HUES48 (cell line): ENCODE results near the gene FAM222A.

Experiments used
- H3K27ac ChIP-seq: one replicate; pipeline ENCODE4 v1.7.0; 2013; ENCODE audit warnings: low read depth, low read length, inconsistent platforms
- H3K27me3 ChIP-seq: 2 replicates; pipeline ENCODE4 v1.6.1; 2013; ENCODE audit warnings: mild to moderate bottlenecking, low read length; ENCODE audit not compliant: control insufficient read depth, insufficient read depth
- H3K36me3 ChIP-seq: 2 replicates; pipeline ENCODE4 v1.6.1; 2013; ENCODE audit warnings: low read length; ENCODE audit not compliant: control insufficient read depth, insufficient read depth
- H3K4me1 ChIP-seq: 2 replicates; pipeline ENCODE4 v1.6.1; 2013; ENCODE audit warnings: mild to moderate bottlenecking, low read length; ENCODE audit not compliant: control insufficient read depth, insufficient read depth
- H3K4me3 ChIP-seq: 2 replicates; pipeline ENCODE4 v1.5.1; 2013; ENCODE audit warnings: mild to moderate bottlenecking, low read depth, low read length
- H3K9ac ChIP-seq: 2 replicates; pipeline ENCODE4 v1.6.1; 2013; ENCODE audit warnings: mild to moderate bottlenecking, low read depth, low read length, moderate library complexity
- H3K9me3 ChIP-seq: 2 replicates; pipeline ENCODE4 v1.6.1; 2013; ENCODE audit warnings: low read length; ENCODE audit not compliant: control insufficient read depth, insufficient read depth

The FAM222A gene

DNA sequence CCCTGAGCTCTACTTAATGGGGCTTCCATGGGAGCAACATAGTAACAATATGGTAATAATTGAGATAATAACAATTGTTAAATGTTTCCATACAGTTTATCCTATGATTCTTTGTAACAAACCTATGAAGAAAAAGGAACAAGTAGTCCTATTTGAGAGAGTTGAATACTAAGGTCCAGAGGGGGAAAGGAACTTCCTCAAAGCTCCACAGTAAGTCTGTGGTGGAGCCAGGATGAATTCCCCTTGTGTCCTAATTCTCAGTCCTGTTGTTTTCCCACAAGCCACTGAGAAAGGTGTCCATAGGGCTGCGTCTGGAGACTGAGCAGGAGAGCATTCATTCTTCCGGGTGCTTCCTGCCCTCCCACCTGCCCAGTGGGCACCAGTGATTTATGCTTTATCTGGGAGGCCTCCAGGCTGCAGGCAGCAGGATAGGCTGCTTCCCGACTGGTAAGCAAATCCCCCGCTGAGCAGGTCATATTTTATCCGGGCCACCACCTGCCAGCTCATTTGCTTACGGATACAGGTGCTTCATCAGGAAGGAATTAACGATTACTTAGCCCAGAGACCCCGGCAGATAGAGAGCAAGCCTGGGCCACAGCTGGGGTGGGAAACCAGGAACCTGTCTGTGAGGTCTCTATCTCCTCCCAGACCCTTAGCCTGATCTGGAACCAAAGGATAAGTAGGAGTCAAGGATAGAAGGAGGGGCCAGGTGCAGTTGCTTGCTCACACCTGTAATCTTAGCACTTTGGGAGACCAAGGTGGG, 33.9 kb upstream of the FAM222A start:
- Histone ChIP-seq H3K9ac (no peak overlapping the region), H3K27ac (no peak overlapping the region), H3K4me1 (peaks cover 6% of the 10 kb centered on the region), H3K4me3 (no peak overlapping the region), H3K27me3 (0 out of 2 replicates have a peak, but pooled peaks cover 4% of the 10 kb centered on the region), H3K9me3 (no peaks in the 10 kb centered on the region), H3K36me3 (no peaks in the 10 kb centered on the region)

DNA sequence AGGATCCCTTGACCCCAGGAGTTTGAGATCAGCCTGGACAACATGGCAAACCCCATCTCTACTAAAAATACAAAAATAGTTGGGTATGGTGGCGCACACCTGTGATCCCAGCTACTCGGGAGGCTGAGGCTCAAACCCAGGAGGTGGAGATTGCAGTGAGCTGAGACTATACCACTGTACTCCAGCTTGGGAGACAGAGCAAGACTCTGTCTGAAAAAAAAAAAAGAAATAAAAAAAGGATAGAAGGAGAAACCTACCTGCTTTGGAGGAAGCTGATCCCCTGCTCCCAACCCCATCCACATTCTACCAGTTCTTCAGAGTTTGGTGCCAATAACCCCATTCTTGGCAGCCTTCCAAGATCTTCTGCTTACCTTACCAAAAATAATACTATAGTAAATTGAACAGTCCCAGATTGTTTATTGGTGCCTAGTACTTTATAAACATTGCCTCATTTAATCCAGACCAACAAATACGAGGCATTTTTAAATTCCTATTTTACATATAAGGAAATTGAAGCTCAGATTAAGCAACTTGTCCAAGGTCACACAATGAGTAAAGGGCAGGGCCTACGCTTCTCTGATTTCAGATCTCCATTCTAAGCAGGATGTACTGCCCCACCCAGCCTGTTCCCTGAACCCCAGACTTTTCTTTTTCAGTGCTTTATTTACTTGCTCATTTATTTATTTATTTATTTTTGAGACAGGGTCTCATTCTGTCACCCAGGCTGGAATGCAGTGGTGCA, 33.2 kb upstream of the FAM222A start:
- no peak overlapping the region for H3K9ac ChIP-seq
- H3K27ac ChIP-seq = no peak overlapping the region
- H3K27me3 ChIP-seq = 0 out of 2 replicates have a peak, but pooled peaks cover 4% of the 10 kb centered on the region
- no peaks in the 10 kb centered on the region for H3K36me3 ChIP-seq
- H3K9me3 ChIP-seq = no peaks in the 10 kb centered on the region
- peaks cover 6% of the 10 kb centered on the region for H3K4me1 ChIP-seq
- no peak overlapping the region for H3K4me3 ChIP-seq

DNA sequence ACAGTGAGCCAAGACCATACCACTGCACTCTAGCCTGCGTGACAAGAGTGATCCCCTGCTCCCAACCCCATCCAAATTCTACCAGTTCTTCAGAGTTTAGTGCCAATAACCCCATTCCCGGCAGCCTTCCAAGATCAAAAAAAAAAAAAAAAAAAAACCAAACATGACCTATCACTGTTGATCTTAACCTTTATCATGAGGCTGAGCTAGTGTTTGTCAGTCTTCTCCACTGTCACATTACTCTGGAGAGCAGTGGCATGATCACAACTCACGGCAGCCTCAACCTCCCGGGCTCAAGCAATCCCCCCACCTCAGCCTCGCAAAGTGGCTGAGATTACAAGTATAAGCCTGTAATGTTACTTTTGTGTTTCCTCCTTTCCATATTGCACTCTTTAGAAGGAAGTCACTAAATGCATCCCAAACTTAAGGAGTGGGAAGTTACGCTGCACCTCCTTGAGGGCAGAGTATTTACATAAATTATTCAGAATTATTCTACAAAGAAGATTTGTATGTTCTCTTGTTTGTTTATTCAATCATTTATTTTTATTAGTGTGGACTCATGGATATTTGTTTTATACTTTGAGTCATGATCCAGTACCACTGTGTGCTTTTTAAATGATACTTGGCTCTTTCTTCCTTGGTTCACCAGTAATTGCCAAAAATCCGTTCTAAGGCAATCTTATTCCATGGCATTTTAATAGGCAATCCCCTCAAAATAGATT, 31.5 kb upstream of the FAM222A start:
- Histone ChIP-seq H3K4me3 (no peak overlapping the region), H3K9ac (no peak overlapping the region), H3K36me3 (no peaks in the 10 kb centered on the region), H3K27me3 (0 out of 2 replicates have a peak, but pooled peaks cover 4% of the 10 kb centered on the region), H3K27ac (no peak overlapping the region), H3K9me3 (no peaks in the 10 kb centered on the region), H3K4me1 (peaks cover 6% of the 10 kb centered on the region)

DNA sequence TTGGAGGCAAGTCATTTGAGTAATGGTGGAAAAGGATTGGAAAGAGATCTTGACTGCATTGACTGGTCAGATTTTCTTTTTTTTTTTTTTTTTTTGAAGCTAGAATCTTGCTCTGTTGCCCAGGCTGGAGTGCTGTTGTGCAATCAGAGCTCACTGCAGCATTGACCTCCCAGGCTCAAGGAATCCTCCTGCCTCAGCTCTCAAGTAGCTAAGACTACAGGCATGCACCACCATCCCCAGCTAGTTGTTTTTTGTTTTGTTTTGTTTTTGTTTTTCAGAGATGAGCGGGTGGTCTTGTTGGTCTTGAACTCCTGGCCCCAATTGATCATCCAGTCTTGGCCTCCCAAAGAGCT, 30.9 kb upstream of the FAM222A start:
- no peaks in the 10 kb centered on the region for H3K9me3 ChIP-seq
- no peaks in the 10 kb centered on the region for H3K36me3 ChIP-seq
- no peak overlapping the region for H3K27ac ChIP-seq
- H3K27me3 ChIP-seq = 0 out of 2 replicates have a peak, but pooled peaks cover 4% of the 10 kb centered on the region
- H3K9ac ChIP-seq = no peak overlapping the region
- no peak overlapping the region for H3K4me3 ChIP-seq
- H3K4me1 ChIP-seq = peaks cover 6% of the 10 kb centered on the region

DNA sequence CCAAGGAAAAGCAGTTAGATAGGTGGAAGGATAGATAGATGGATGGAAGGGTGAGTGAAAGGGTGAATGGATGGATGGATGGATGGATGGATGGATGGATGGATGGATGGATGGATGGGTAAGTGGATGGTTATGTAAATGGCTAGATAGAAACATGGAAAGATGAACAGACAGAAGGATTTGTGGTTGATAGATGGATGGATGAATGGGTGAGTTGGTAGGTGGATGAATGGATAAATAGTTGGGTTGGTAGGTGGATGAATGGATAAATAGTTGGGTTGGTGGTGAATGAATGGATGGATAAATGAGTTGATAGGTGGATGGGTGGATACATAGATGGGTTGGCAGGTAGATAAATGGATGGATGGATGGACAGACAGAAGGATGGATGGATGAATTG, 30.3 kb upstream of the FAM222A start:
- 0 out of 2 replicates have a peak, but pooled peaks cover 4% of the 10 kb centered on the region for H3K27me3 ChIP-seq
- no peaks in the 10 kb centered on the region for H3K9me3 ChIP-seq
- H3K27ac ChIP-seq = no peak overlapping the region

DNA sequence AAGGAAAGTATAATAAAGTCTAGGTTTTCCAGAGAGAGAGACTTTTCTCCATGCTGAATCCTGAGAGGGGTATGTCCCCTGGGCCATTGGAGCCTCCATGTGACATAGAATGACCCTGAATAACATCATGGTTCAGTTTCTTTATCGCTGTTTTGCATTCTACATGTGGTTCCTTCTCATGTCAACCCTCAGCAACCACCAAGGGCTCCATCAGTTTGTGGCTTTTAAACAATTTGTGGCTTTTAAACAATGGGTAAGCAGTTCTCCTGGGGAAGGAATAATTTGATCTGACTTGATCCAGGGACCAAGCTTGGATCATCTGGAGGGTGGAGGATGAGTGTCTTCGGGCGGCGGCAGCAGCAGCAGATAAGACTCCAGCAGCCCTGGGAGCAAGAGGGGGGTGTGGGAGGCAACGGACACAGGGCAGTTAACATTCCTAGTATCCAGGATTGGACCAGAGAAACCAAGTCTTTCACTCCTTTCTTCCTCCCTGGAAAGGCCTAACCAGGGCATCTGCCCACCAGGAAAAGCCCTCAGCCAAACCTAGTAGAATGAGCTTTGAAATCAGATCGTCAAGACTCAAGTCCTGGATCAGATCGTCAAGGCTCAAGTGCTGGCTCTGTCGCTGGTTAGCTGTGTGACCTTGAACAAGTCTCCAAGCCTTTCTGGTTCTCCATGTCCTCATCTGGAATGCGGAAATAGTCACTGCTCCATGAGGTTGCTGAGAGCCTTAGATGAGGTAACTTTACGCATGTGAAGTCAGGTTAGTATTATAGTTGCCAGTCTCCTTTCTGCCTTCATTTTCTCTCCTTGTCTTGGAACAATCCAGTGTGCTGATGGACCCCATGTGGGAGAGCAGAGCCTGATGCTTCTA, 27.8 kb upstream of the FAM222A start:
- H3K27ac ChIP-seq = no peak overlapping the region
- no peaks in the 10 kb centered on the region for H3K27me3 ChIP-seq

More for the DNA sequence above, 30.3 kb upstream of the FAM222A start:
- Histone ChIP-seq H3K9ac (no peak overlapping the region), H3K36me3 (no peaks in the 10 kb centered on the region), H3K4me1 (peaks cover 6% of the 10 kb centered on the region), H3K4me3 (no peak overlapping the region)

DNA sequence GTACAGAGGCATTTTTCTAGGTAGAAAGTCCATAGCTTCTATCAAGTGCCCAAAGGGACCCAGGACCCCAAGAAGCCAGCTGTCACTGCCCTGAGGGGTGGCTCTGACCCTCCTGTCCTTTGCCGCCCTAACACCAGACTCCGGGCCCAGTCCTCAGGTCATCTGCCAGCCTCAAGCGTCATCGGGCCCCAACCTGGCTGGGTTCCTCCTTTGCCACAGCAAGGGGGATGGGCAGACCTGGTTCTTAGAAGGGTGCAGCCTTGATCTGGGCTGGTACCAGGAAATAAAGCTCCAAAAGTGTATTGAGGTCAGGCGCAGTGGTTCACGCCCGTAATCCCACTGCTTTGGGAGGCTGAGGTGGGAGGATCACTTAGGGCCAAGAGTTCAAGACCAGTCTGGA, 27.1 kb upstream of the FAM222A start:
- Histone ChIP-seq H3K27ac (no peak overlapping the region), H3K27me3 (no peaks in the 10 kb centered on the region), H3K36me3 (no peaks in the 10 kb centered on the region), H3K9ac (no peak overlapping the region), H3K4me3 (no peak overlapping the region), H3K9me3 (no peaks in the 10 kb centered on the region), H3K4me1 (no peaks in the 10 kb centered on the region)

More for the DNA sequence above, 27.8 kb upstream of the FAM222A start:
- H3K36me3 ChIP-seq = no peaks in the 10 kb centered on the region
- H3K4me1 ChIP-seq = no peaks in the 10 kb centered on the region
- H3K4me3 ChIP-seq = no peak overlapping the region
- no peak overlapping the region for H3K9ac ChIP-seq
- H3K9me3 ChIP-seq = no peaks in the 10 kb centered on the region

DNA sequence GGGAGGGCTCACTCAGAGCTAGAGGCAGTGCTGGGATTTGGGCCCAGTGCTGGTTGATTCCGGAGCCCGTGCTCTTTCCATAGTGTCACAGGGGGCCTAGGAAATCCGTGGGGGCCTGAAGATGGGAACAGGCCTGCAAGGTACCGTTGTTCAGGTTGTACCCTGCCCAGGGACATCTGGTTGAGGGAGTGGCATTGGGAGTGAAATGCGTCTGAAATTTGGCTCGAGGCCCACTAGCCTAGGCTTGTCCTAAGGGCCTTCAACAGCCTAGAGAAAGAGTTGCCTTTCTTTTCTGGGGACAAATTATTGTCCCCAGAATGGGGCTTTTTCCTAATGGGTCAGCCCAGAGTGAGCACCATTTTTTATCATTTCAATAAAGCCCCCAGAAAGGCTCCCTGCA, 26.4 kb upstream of the FAM222A start:
- Histone ChIP-seq H3K9me3 (no peaks in the 10 kb centered on the region), H3K4me3 (no peak overlapping the region)

DNA sequence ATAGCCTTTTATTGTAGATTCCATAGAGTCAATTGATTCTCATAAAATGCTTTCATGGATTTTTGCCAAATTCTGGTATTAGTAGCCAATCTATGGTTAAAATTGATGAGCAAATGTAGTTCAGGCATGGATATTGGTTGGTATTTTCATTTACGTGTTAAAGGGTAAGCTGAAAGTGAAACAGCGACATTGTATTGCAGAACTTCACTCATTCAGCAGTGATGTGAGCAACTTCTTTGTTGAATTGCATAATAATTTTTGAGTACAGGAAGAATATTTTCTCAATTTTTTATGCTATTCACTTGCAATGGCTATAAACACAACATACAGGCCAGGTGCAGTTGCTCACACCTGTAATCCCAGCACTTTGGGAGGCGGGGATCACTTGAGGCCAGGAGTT, 24.2 kb upstream of the FAM222A start:
- Histone ChIP-seq H3K36me3 (no peaks in the 10 kb centered on the region), H3K27me3 (no peaks in the 10 kb centered on the region), H3K4me3 (no peak overlapping the region), H3K9me3 (no peaks in the 10 kb centered on the region), H3K4me1 (no peaks in the 10 kb centered on the region), H3K27ac (no peak overlapping the region), H3K9ac (no peak overlapping the region)

More for the DNA sequence above, 26.4 kb upstream of the FAM222A start:
- Histone ChIP-seq H3K4me1 (no peaks in the 10 kb centered on the region), H3K36me3 (no peaks in the 10 kb centered on the region), H3K27ac (no peak overlapping the region), H3K27me3 (no peaks in the 10 kb centered on the region), H3K9ac (no peak overlapping the region)

DNA sequence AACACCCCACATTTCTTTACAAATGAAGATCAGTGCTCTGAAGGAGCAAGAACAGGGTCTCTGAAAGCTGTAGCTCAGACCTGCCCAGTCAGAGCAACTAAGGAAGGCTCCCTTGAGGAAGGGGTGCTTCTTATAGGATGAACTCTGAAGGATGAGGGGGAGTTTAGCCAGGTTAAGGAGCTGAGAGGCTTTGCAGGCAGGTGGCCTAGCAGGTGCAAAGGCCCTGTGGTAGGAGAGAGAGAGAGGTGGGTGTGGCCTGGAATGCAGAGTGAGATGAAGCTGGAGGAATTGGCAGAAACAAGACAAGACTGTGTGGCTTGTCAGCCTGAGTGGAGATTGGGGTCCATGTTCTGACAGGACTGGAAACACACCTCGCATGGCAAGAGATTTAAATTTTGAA, 20.5 kb upstream of the FAM222A start:
- Histone ChIP-seq H3K4me3 (no peak overlapping the region), H3K9ac (no peak overlapping the region), H3K36me3 (no peaks in the 10 kb centered on the region), H3K9me3 (no peaks in the 10 kb centered on the region), H3K4me1 (no peaks in the 10 kb centered on the region; the same call in 1 of the 2 replicates), H3K27me3 (no peaks in the 10 kb centered on the region), H3K27ac (no peak overlapping the region)
